CD14-positive monocyte (primary cell): ENCODE data around the gene CACNA1G. TPM values are rescaled to one million over a fixed set of nuclear protein-coding genes. Genes with fewer than 3 reads are reported as not detected.

Experiments
- DNase-seq, 3 donors: peaks; one replicate each; pipeline ENCODE4 v3.0.0-alpha.2; 2011 to 2022
- H2AFZ ChIP-seq: 2 replicates; pipeline ENCODE4 v1.6.0; 2012; ENCODE audit warnings: mild to moderate bottlenecking, low read depth, low read length, inconsistent platforms; ENCODE audit not compliant: insufficient read depth, poor library complexity, severe bottlenecking
- H3K27ac ChIP-seq, 2 donors: 1 replicate in 1 of 2; 2 replicates in 1 of 2; pipeline ENCODE4 v1.5.1; 2012 to 2013; ENCODE audit warnings: low read length in 2 of 2, control low read depth in 1 of 2, inconsistent platforms in 1 of 2, low read depth in 1 of 2, mild to moderate bottlenecking in 1 of 2
- H3K27me3 ChIP-seq, 2 donors: one replicate each; pipeline versions ENCODE4 v1.6.0 to v1.6.1; 2011 to 2013; ENCODE audit warnings: low read length in 2 of 2; ENCODE audit not compliant: control insufficient read depth in 2 of 2, insufficient read depth in 2 of 2
- H3K36me3 ChIP-seq, 2 donors: replicated peaks in 1 of 2; 1 replicate in 1 of 2; 2 replicates in 1 of 2; pipeline versions ENCODE4 v1.5.1 to v1.6.1; 2012 to 2013; ENCODE audit warnings: low read length in 2 of 2, control low read depth in 1 of 2, inconsistent platforms in 1 of 2, mild to moderate bottlenecking in 1 of 2; ENCODE audit not compliant: insufficient read depth in 2 of 2, control insufficient read depth in 1 of 2
- H3K4me1 ChIP-seq, 2 donors: 1 replicate in 1 of 2; 2 replicates in 1 of 2; pipeline versions ENCODE4 v1.5.1 to v1.6.1; 2012 to 2013; ENCODE audit warnings: low read length in 2 of 2, control low read depth in 1 of 2, inconsistent platforms in 1 of 2, mild to moderate bottlenecking in 1 of 2, moderate library complexity in 1 of 2; ENCODE audit not compliant: insufficient read depth in 2 of 2, control insufficient read depth in 1 of 2
- H3K4me2 ChIP-seq: replicated peaks from 2 replicates; pipeline ENCODE3; 2012; ENCODE audit warnings: low read length, moderate library complexity, mild to moderate bottlenecking; ENCODE audit not compliant: poor library complexity, severe bottlenecking; ENCODE audit errors: extremely low read depth
- H3K4me3 ChIP-seq, 3 experiments: fragments of 200-600 bp in 1 of 3; sonication (generic) in 1 of 3; replicated peaks in 1 of 3; 1 replicate in 2 of 3; 2 replicates in 1 of 3; pipeline ENCODE4 v1.5.1; 2011 to 2013; ENCODE audit warnings: low read length in 3 of 3, mild to moderate bottlenecking in 3 of 3, control low read depth in 2 of 3, low read depth in 2 of 3, inconsistent platforms in 1 of 3, moderate library complexity in 1 of 3
- H3K79me2 ChIP-seq: 2 replicates; pipeline ENCODE4 v1.6.0; 2012; ENCODE audit warnings: mild to moderate bottlenecking, control low read depth, inconsistent platforms, low read length, moderate library complexity; ENCODE audit not compliant: insufficient read depth
- H3K9ac ChIP-seq: 2 replicates; pipeline ENCODE4 v1.6.0; 2017; ENCODE audit warnings: low read length, mild to moderate bottlenecking; ENCODE audit not compliant: insufficient read depth, poor library complexity, severe bottlenecking
- H3K9me3 ChIP-seq, 2 donors: replicated peaks in 1 of 2; 1 replicate in 1 of 2; 2 replicates in 1 of 2; pipeline versions ENCODE4 v1.5.1 to v1.6.1; 2012 to 2013; ENCODE audit warnings: low read length in 2 of 2, control low read depth in 1 of 2; ENCODE audit not compliant: control insufficient read depth in 1 of 2, insufficient read depth in 1 of 2
- H4K20me1 ChIP-seq: 2 replicates; pipeline ENCODE4 v1.6.0; 2012; ENCODE audit warnings: mild to moderate bottlenecking, low read length, control low read depth, moderate library complexity; ENCODE audit not compliant: insufficient read depth
- H3K27ac Mint-ChIP-seq, 7 donors: one replicate each; pipeline ENCODE4 v1.8.0; 2020; ENCODE audit warnings: mild to moderate bottlenecking in 7 of 7, mixed read lengths in 7 of 7, moderate library complexity in 6 of 7, inconsistent platforms in 2 of 7
- H3K27me3 Mint-ChIP-seq, 3 donors: one replicate each; pipeline ENCODE4 v1.8.0; 2021 to 2022; ENCODE audit warnings: low read depth in 3 of 3, mild to moderate bottlenecking in 3 of 3, mixed read lengths in 3 of 3, moderate library complexity in 3 of 3, inconsistent platforms in 1 of 3
- H3K36me3 Mint-ChIP-seq, 2 donors: one replicate each; pipeline ENCODE4 v1.8.0; 2020; ENCODE audit warnings: mixed read lengths in 2 of 2, inconsistent platforms in 1 of 2, mild to moderate bottlenecking in 1 of 2
- H3K4me1 Mint-ChIP-seq: one replicate; pipeline ENCODE4 v1.8.0; 2020; ENCODE audit warnings: mild to moderate bottlenecking, mixed read lengths
- H3K4me3 Mint-ChIP-seq, 2 donors: one replicate each; pipeline ENCODE4 v1.8.0; 2020; ENCODE audit warnings: mild to moderate bottlenecking in 2 of 2, mixed read lengths in 2 of 2, moderate library complexity in 1 of 2
- H3K9me3 Mint-ChIP-seq, 7 donors: one replicate each; pipeline ENCODE4 v1.8.0; 2020 to 2022; ENCODE audit warnings: mixed read lengths in 7 of 7, mild to moderate bottlenecking in 6 of 7, moderate library complexity in 6 of 7, inconsistent platforms in 2 of 7
- CTCF ChIP-seq: fragments of 200-600 bp; IDR thresholded peaks from one replicate; pipeline ENCODE4 v1.8.0; 2022; ENCODE audit warnings: antibody characterized with exemption, mild to moderate bottlenecking
- WGBS: methylation state at CpG from one replicate; pipeline ENCODE4 v1.1.5; 2013; ENCODE audit warnings: missing lambda C conversion rate; ENCODE audit not compliant: insufficient coverage; 5-methylcytosine and 5-hydroxymethylcytosine counted together
- intact Hi-C, 2 donors: fragments of 100-400 bp; cut with micrococcal nuclease; formaldehyde crosslinking; loops; one replicate each; pipeline versions ENCODE4 v1.15.0 to v1.15.1; 2023
- polyA plus RNA-seq, 3 donors: library from polyadenylated mRNA; depleted of rRNA in 1 of 3; unstranded in 2 of 3; stranded (reverse) in 1 of 3; fragments of 300-500 nt in 2 of 3; fragments of >200 nt in 1 of 3; fragmentation: Illumina TruSeq in 2 of 3; gene quantifications; 1 replicate in 2 of 3; 2 replicates in 1 of 3; pipeline ENCODE4 v1.2.3, GENCODE V29; 2012 to 2021

Gene CACNA1G
- polyA plus RNA-seq, 3 donors = 0.03 TPM; not detected in 2

- H3K9me3 Mint-ChIP-seq = no peaks in the 10 kb centered on the region
- peak overlapping the region; percentile 27 to 68 for H3K4me3 Mint-ChIP-seq
- no peak for TF ChIP-seq CTCF
- H4K20me1 ChIP-seq = no peaks in the 10 kb centered on the region
- H3K27me3 ChIP-seq = no peaks in the 10 kb centered on the region
- no peak overlapping the region for H2AFZ ChIP-seq
- peaks cover 0 to 6% of the 10 kb centered on the region in 2 donors for H3K36me3 Mint-ChIP-seq
- H3K36me3 ChIP-seq = peaks cover 0 to 1% of the 10 kb centered on the region in 2 donors
- H3K4me2 ChIP-seq = no peak overlapping the region
- no peak overlapping the region for H3K27ac ChIP-seq
- H3K4me1 Mint-ChIP-seq = peaks cover 36% of the 10 kb centered on the region
- H3K9ac ChIP-seq = no peak overlapping the region
- no peaks in the 10 kb centered on the region for H3K9me3 ChIP-seq
- H3K4me3 ChIP-seq = no peak overlapping the region
- peak overlapping the region in 1 of 7 donors; percentile 26 for H3K27ac Mint-ChIP-seq
- WGBS = 40% methylated on average over 8 of the region's 8 CpGs
- H3K4me1 ChIP-seq = peaks cover 28 to 40% of the 10 kb centered on the region in 2 donors
- no peaks in the 10 kb centered on the region for H3K79me2 ChIP-seq
- no peak for DNase-seq
- intact Hi-C loops = loop anchor here (5.0 to 10.0 kb wide), 5 partner anchors 61 to 299 kb away; partner anchors contain the start of gene ANKRD40 (in 2 of the 2)
- H3K27me3 Mint-ChIP-seq = peaks cover 11 to 21% (median 16%) of the 10 kb centered on the region in 3 donors
Observed at GRCh38 chr17:50545311-50545710, 15.2 kb upstream of the CACNA1G start.

GRCh38 chr17:50546701-50547034 is 13.8 kb upstream of the CACNA1G start:
- Mint-ChIP-seq H3K36me3 (peaks cover 0 to 7% of the 10 kb centered on the region in 2 donors), H3K27me3 (peaks cover 10 to 15% (median 14%) of the 10 kb centered on the region in 3 donors), H3K27ac (peak overlapping the region in 1 of 7 donors; percentile 73), H3K4me3 (peak overlapping the region; percentile 58 to 65), H3K4me1 (peaks cover 29% of the 10 kb centered on the region), H3K9me3 (no peaks in the 10 kb centered on the region)
- no peaks in the 10 kb centered on the region for H3K79me2 ChIP-seq
- peak overlapping the region; percentile 91 for H2AFZ ChIP-seq
- no peak for TF ChIP-seq CTCF
- peak overlapping the region; percentile 80 for H3K9ac ChIP-seq
- no peak overlapping the region for H3K27ac ChIP-seq
- intact Hi-C loops = loop anchor here (2.0 to 10.0 kb wide), 6 partner anchors 62 to 298 kb away; partner anchors contain the start of gene ANKRD40 (in 2 of the 2)
- H3K36me3 ChIP-seq = peaks cover 0 to 8% of the 10 kb centered on the region in 2 donors
- WGBS = 0% methylated on average over 1 of the region's 4 CpGs
- H4K20me1 ChIP-seq = no peaks in the 10 kb centered on the region
- H3K27me3 ChIP-seq = no peaks in the 10 kb centered on the region
- DNase-seq = no peak
- peak overlapping the region in 1 of 3 experiments; percentile 81 for H3K4me3 ChIP-seq
- peak overlapping the region; percentile 82 for H3K4me2 ChIP-seq
- H3K4me1 ChIP-seq = peaks cover 23 to 33% of the 10 kb centered on the region in 2 donors
- H3K9me3 ChIP-seq = no peaks in the 10 kb centered on the region
